Urinary bladder (tissue), 4 donors: Measurements from ENCODE around the gene LSS. TPM values are rescaled to one million over a fixed set of nuclear protein-coding genes. Genes with fewer than 3 reads are reported as not detected.
"Not testable (repeated sequence)": the region's sequence is repeated elsewhere in the genome, so short reads cannot be mapped to it uniquely, and the experiment has no call there.

ENCODE experiments used
- DNase-seq: peaks from one replicate; pipeline ENCODE4 v3.0.0-alpha.2; 2015; ENCODE audit errors: extremely low spot score
- H3K27ac ChIP-seq: one replicate; pipeline ENCODE4 v1.5.1; 2013; ENCODE audit warnings: low read depth, mild to moderate bottlenecking, moderate library complexity
- H3K36me3 ChIP-seq: one replicate; pipeline ENCODE4 v1.6.1; 2013; ENCODE audit warnings: mild to moderate bottlenecking, moderate library complexity; ENCODE audit not compliant: insufficient read depth
- H3K4me1 ChIP-seq: one replicate; pipeline ENCODE4 v1.6.1; 2013; ENCODE audit warnings: mild to moderate bottlenecking, moderate library complexity; ENCODE audit not compliant: insufficient read depth
- H3K4me3 ChIP-seq: one replicate; pipeline ENCODE4 v1.5.1; 2013; ENCODE audit warnings: low read depth, low read length
- WGBS: extraction: QIAGEN DNeasy Blood & Tissue Kit; methylation state at CpG from one replicate; pipeline ENCODE4 v1.1.7; 2013; 5-methylcytosine and 5-hydroxymethylcytosine counted together
- polyA plus RNA-seq: library from polyadenylated mRNA; stranded (reverse); fragments of 200-250 nt; gene quantifications from one replicate; pipeline ENCODE4 v1.2.3, GENCODE V29; 2013
- total RNA-seq: library from RNA; depleted of rRNA; stranded (reverse); fragments of >200 nt; gene quantifications from one replicate; pipeline ENCODE4 v1.2.3, GENCODE V29; 2014
- donor health status: healthy with polysubstance abuse.
- donor health status: healthy.

The LSS gene
- total and polyA plus RNA-seq, 2 donors, result 19.3 to 36.5 TPM

GRCh38 chr21:46254208-46254975, 25.8 kb upstream of the LSS start:
- peaks cover 14% of the 10 kb centered on the region for H3K36me3 ChIP-seq
- DNase-seq, result no peak
- no peak overlapping the region for H3K4me3 ChIP-seq
- H3K4me1 ChIP-seq, result no peaks in the 10 kb centered on the region
- no peak overlapping the region for H3K27ac ChIP-seq
- WGBS, result 80% methylated on average over 12 of the region's 12 CpGs

GRCh38 chr21:46253610-46254124, 25.1 kb upstream of the LSS start:
- peaks cover 16% of the 10 kb centered on the region for H3K36me3 ChIP-seq
- no peak overlapping the region for H3K27ac ChIP-seq
- WGBS, result 72% methylated on average over 8 of the region's 8 CpGs
- H3K4me1 ChIP-seq, result no peaks in the 10 kb centered on the region
- DNase-seq, result no peak
- no peak overlapping the region for H3K4me3 ChIP-seq

- Histone ChIP-seq H3K4me3 (no peak overlapping the region), H3K27ac (no peak overlapping the region), H3K36me3 (peaks cover 16% of the 10 kb centered on the region), H3K4me1 (no peaks in the 10 kb centered on the region)
- 88% methylated on average over 4 of the region's 4 CpGs for WGBS
- no peak for DNase-seq
Observed at GRCh38 chr21:46252840-46253239, 24.3 kb upstream of the LSS start.

GRCh38 chr21:46250146-46250725, 21.7 kb upstream of the LSS start:
- peaks cover 5% of the 10 kb centered on the region for H3K36me3 ChIP-seq
- WGBS, result 88% methylated on average over 6 of the region's 6 CpGs
- H3K4me3 ChIP-seq, result no peak overlapping the region
- DNase-seq, result no peak
- H3K4me1 ChIP-seq, result no peaks in the 10 kb centered on the region
- H3K27ac ChIP-seq, result no peak overlapping the region

GRCh38 chr21:46248827-46249226, 20.3 kb upstream of the LSS start:
- peaks cover 5% of the 10 kb centered on the region for H3K36me3 ChIP-seq

GRCh38 chr21:46248422-46248782, 19.8 kb upstream of the LSS start:
- no peak for DNase-seq
- WGBS, result 89% methylated on average over 1 of the region's 1 CpG

More at GRCh38 chr21:46248827-46249226, 20.3 kb upstream of the LSS start:
- Histone ChIP-seq H3K4me1 (no peaks in the 10 kb centered on the region), H3K27ac (no peak overlapping the region), H3K4me3 (no peak overlapping the region)
- WGBS, result 93% methylated on average over 2 of the region's 2 CpGs
- DNase-seq, result no peak

GRCh38 chr21:46247699-46248421, 19.3 kb upstream of the LSS start:
- peaks cover 5% of the 10 kb centered on the region for H3K36me3 ChIP-seq
- H3K4me1 ChIP-seq, result no peaks in the 10 kb centered on the region
- WGBS, result 96% methylated on average over 3 of the region's 3 CpGs
- no peak overlapping the region for H3K4me3 ChIP-seq
- no peak for DNase-seq
- no peak overlapping the region for H3K27ac ChIP-seq

More at GRCh38 chr21:46248422-46248782, 19.8 kb upstream of the LSS start:
- Histone ChIP-seq H3K4me3 (no peak overlapping the region), H3K4me1 (no peaks in the 10 kb centered on the region), H3K36me3 (peaks cover 5% of the 10 kb centered on the region), H3K27ac (no peak overlapping the region)

- no peak overlapping the region for H3K4me3 ChIP-seq
- no peak for DNase-seq
- no peak overlapping the region for H3K27ac ChIP-seq
- no peaks in the 10 kb centered on the region for H3K4me1 ChIP-seq
- 85% methylated on average over 6 of the region's 6 CpGs for WGBS
- H3K36me3 ChIP-seq, result peaks cover 3% of the 10 kb centered on the region
Observed at GRCh38 chr21:46246345-46246744, 17.8 kb upstream of the LSS start.

- H3K4me3 ChIP-seq, result no peak overlapping the region
- no peaks in the 10 kb centered on the region for H3K4me1 ChIP-seq
- WGBS, result 79% methylated on average over 3 of the region's 3 CpGs
- H3K36me3 ChIP-seq, result peaks cover 3% of the 10 kb centered on the region
- DNase-seq, result no peak
- H3K27ac ChIP-seq, result no peak overlapping the region
Observed at GRCh38 chr21:46245213-46245915, 16.8 kb upstream of the LSS start.

GRCh38 chr21:46244602-46245001, 16.0 kb upstream of the LSS start:
- no peak overlapping the region for H3K27ac ChIP-seq
- 90% methylated on average over 8 of the region's 8 CpGs for WGBS
- H3K4me3 ChIP-seq, result no peak overlapping the region
- H3K4me1 ChIP-seq, result no peaks in the 10 kb centered on the region
- H3K36me3 ChIP-seq, result peaks cover 6% of the 10 kb centered on the region
- DNase-seq, result no peak

GRCh38 chr21:46243960-46244361, 15.4 kb upstream of the LSS start:
- H3K27ac ChIP-seq, result no peak overlapping the region
- no peak for DNase-seq
- 90% methylated on average over 3 of the region's 3 CpGs for WGBS

GRCh38 chr21:46243325-46243724, 14.8 kb upstream of the LSS start:
- Histone ChIP-seq H3K4me3 (no peak overlapping the region), H3K27ac (no peak overlapping the region), H3K36me3 (peaks cover 3% of the 10 kb centered on the region), H3K4me1 (no peaks in the 10 kb centered on the region)
- no peak for DNase-seq
- WGBS, result 90% methylated on average over 8 of the region's 8 CpGs

More at GRCh38 chr21:46243960-46244361, 15.4 kb upstream of the LSS start:
- Histone ChIP-seq H3K4me3 (no peak overlapping the region), H3K4me1 (no peaks in the 10 kb centered on the region), H3K36me3 (peaks cover 6% of the 10 kb centered on the region)

- H3K27ac ChIP-seq, H3K4me1 ChIP-seq, H3K36me3 ChIP-seq, H3K4me3 ChIP-seq, DNase-seq: not testable (repeated sequence)
- WGBS, result 92% methylated on average over 1 of the region's 1 CpG
Observed at GRCh38 chr21:46241577-46241976, 13.0 kb upstream of the LSS start.
